Measurements from ENCODE around the gene VPS11. TPM values are rescaled to one million over a fixed set of nuclear protein-coding genes. Genes with fewer than 3 reads are reported as not detected.

VPS11 gene
- total and polyA plus RNA-seq, 2 experiments from 2014 or later: 11.5 to 13.4 TPM

GRCh38 chr11:119048644-119049043 is 19.0 kb upstream of the VPS11 start (continued):
- TF ChIP-seq ZNF462 (CRISPR knock-in tag; IDR thresholded peaks at IDR 0.05) (no peak), ZNF331 (CRISPR knock-in tag; IDR thresholded peaks at IDR 0.05; ENCODE audit: low read depth) (no peak), JUNB (IDR thresholded peaks at IDR 0.05; ENCODE audit: unreplicated experiment) (no peak), CTCF (conservative IDR thresholded peaks at IDR 0.05; ENCODE audit: low read depth in 2 of 2) (no peak)

GRCh38 chr11:119049081-119049480 is 18.5 kb upstream of the VPS11 start:
- Mint-ChIP-seq H3K27me3 (ENCODE audit: insufficient read depth, low read depth, poor library complexity) (peaks cover 13% of the 10 kb centered on the region), H3K9me3 (no peaks in the 10 kb centered on the region), H3K36me3 (ENCODE audit: low read depth) (peaks cover 97% of the 10 kb centered on the region), H3K4me1 (peaks cover 15% of the 10 kb centered on the region), H3K27ac (no peak overlapping the region), H3K4me3 (no peak overlapping the region)
- DNase-seq (ENCODE audit: low spot score) (no peak), ATAC-seq (no peak)
- H3K36me3 ChIP-seq (ENCODE audit: insufficient read depth): peaks cover 52% of the 10 kb centered on the region
- no peak overlapping the region for H3K27ac ChIP-seq (ENCODE audit: low read depth)
- no peaks in the 10 kb centered on the region for H3K9me2 ChIP-seq (ENCODE audit: insufficient read depth)
- no peaks in the 10 kb centered on the region for H3K27me3 ChIP-seq (ENCODE audit: insufficient read depth)
- H3K4me3 ChIP-seq: no peak overlapping the region
- TF ChIP-seq CTCF (conservative IDR thresholded peaks at IDR 0.05; ENCODE audit: low read depth in 2 of 2): no peak
- no peak for TF ChIP-seq ZNF462 (CRISPR knock-in tag; IDR thresholded peaks at IDR 0.05)
- TF ChIP-seq JUNB (IDR thresholded peaks at IDR 0.05; ENCODE audit: unreplicated experiment): no peak
- H2AFZ ChIP-seq: no peak overlapping the region
- no peak overlapping the region for H3K4me2 ChIP-seq
- H3K79me2 ChIP-seq (replicated peaks; ENCODE audit: insufficient read depth): peaks cover 12% of the 10 kb centered on the region
- peaks cover 6% of the 10 kb centered on the region; the same call in 1 of the 2 replicates for H3F3A ChIP-seq (replicated peaks; ENCODE audit: low read depth)
- peaks cover 16% of the 10 kb centered on the region for H4K20me1 ChIP-seq (replicated peaks; ENCODE audit: insufficient read depth)
- H3K4me1 ChIP-seq (ENCODE audit: insufficient read depth): peaks cover 13% of the 10 kb centered on the region

Measured in GM23338 (cell line).